Gastrocnemius medialis (tissue), 4 donors: Measurements from ENCODE around the gene GAMT.

Experiments used
- POLR2A ChIP-seq, 2 donors: fragments of 450-650 bp; IDR thresholded peaks; one replicate each; pipeline ENCODE4 v1.6.1; 2017; ENCODE audit warnings: antibody characterized with exemption in 2 of 2, mild to moderate bottlenecking in 2 of 2, moderate library complexity in 2 of 2
- TF ChIP-seq, protein P1 (sequence below), 5 experiments: fragments of 450-650 bp in 3 of 5; fragments of 200-600 bp in 2 of 5; sonication (generic) in 2 of 5; IDR thresholded peaks in 4 of 5; conservative IDR thresholded peaks in 1 of 5; 1 replicate in 4 of 5; 2 replicates in 1 of 5; pipeline ENCODE4 v1.5.1; 2016 to 2019; ENCODE audit warnings: antibody characterized with exemption in 5 of 5, mild to moderate bottlenecking in 3 of 5, moderate library complexity in 3 of 5

DNA sequence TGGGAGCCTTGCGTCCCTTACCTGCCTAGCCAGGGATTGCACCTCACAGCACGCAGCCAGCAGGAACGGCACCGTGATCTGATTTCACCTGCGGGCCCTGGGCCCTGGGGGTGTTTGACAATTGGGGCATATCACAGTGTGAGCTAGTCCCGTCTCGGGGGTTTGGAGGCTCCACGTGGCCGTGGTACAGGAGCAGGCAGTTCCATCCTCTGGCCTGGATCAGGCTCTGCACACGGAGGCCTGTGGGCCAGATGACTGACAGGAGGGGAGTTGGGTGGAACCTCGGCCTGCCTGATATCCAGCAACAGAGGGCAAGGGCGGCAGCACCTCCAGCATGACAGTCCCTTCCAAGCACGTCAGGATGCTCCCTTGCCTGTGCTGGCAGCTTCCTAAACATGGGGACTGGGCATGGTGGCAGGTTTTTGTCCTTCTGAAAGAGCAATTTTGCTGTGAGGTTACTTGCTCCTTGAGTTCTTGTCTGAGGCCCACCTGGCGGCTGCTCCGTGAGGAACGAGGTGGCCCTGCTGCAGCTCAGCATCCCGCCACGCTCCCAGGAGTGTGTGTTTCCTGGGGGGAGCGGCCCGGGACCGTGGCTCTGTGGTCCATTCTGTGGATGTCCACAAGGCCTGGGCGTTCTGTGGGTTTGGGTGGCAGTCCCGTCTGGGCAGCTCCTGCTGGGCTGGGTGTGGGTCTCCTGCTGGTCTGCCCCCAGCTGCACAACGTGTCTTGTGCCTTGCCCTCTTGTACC is 30.6 kb upstream of the GAMT start:
- TF ChIP-seq, protein P1, sequence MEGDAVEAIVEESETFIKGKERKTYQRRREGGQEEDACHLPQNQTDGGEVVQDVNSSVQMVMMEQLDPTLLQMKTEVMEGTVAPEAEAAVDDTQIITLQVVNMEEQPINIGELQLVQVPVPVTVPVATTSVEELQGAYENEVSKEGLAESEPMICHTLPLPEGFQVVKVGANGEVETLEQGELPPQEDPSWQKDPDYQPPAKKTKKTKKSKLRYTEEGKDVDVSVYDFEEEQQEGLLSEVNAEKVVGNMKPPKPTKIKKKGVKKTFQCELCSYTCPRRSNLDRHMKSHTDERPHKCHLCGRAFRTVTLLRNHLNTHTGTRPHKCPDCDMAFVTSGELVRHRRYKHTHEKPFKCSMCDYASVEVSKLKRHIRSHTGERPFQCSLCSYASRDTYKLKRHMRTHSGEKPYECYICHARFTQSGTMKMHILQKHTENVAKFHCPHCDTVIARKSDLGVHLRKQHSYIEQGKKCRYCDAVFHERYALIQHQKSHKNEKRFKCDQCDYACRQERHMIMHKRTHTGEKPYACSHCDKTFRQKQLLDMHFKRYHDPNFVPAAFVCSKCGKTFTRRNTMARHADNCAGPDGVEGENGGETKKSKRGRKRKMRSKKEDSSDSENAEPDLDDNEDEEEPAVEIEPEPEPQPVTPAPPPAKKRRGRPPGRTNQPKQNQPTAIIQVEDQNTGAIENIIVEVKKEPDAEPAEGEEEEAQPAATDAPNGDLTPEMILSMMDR (IDR thresholded peaks at IDR 0.05 in 4 of 5, conservative IDR thresholded peaks at IDR 0.05 in 1 of 5) = no peak
- no peak for TF ChIP-seq POLR2A (IDR thresholded peaks at IDR 0.05)
